ENCODE results near the gene FOXP3. TPM values are rescaled to one million over a fixed set of nuclear protein-coding genes. Genes with fewer than 3 reads are reported as not detected.

The FOXP3 gene
- total RNA-seq, 1 experiment from 2014 or later = 0.15 TPM

DNA sequence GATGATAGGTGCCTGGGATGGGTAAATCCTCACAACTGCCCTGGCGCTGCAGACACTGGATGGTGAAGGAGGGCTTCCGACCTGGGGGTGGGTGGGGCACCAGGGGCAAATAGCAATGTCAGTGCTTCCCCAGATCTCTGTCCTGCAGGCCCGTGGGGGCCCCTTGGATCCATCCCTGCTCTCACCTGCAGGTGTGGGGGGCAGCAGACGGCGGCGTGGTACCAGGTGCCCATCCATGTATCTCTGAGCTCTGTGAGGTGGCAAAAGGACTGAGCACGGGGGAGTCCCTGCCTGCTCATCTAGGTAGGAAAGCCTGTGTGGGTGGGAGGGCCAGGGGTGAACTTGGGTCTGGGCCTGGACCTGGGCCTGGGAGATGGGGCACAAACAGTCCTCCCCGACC lies 58.0 kb downstream of the FOXP3 start:
- no peaks in the 10 kb centered on the region for H3K79me2 ChIP-seq (ENCODE audit: insufficient read depth, low read length)
- H3K9me3 ChIP-seq (ENCODE audit: control insufficient read depth in 1 of 2, insufficient read depth in 1 of 2, low read depth in 1 of 2, low read length in 2 of 2) = no peaks in the 10 kb centered on the region
- ChIA-PET POLR2A (no interaction called here), CTCF (no interaction called here), RAD21 (ENCODE audit: low non-redundant PET in 1 of 2, low total read pairs in 2 of 2, uncharacterized antibody in 2 of 2, unreplicated experiment in 2 of 2) (no interaction called here)
- no peak overlapping the region for H3K27ac ChIP-seq (ENCODE audit: low read depth, low read length)
- no peak overlapping the region for H3K4me2 ChIP-seq (ENCODE audit: low read length)
- no peaks in the 10 kb centered on the region for H3K9me2 ChIP-seq (ENCODE audit: insufficient read depth)
- DNase-seq (ENCODE audit: low read depth, low spot score) (no peak), ATAC-seq (no peak)
- H4K20me1 ChIP-seq (ENCODE audit: insufficient read depth) = no peaks in the 10 kb centered on the region
- intact Hi-C loops (cut with micrococcal nuclease) = no loop called here
- H2AFZ ChIP-seq (ENCODE audit: low read depth, low read length, poor library complexity, severe bottlenecking) = no peak overlapping the region
- no peak overlapping the region for H3K9ac ChIP-seq (ENCODE audit: low read length)
- BruUV-seq (replicated peaks) = no TSS peak
- no peaks in the 10 kb centered on the region for H3K27me3 ChIP-seq (ENCODE audit: insufficient read depth, low read length)
- H3K4me3 ChIP-seq (replicated peaks in 1 of 2; ENCODE audit: low read depth in 1 of 2, low read length in 2 of 2) = no peak overlapping the region
- no peak for TF ChIP-seq ZNF274 (IDR thresholded peaks at IDR 0.05; ENCODE audit: low read depth, low read length)
- no peaks in the 10 kb centered on the region for H3K4me1 ChIP-seq (ENCODE audit: control insufficient read depth in 1 of 2, insufficient read depth in 2 of 2, low read length in 2 of 2)
- no peaks in the 10 kb centered on the region for H3K36me3 ChIP-seq (ENCODE audit: control insufficient read depth in 1 of 2, insufficient read depth in 2 of 2, low read length in 2 of 2)

DNA sequence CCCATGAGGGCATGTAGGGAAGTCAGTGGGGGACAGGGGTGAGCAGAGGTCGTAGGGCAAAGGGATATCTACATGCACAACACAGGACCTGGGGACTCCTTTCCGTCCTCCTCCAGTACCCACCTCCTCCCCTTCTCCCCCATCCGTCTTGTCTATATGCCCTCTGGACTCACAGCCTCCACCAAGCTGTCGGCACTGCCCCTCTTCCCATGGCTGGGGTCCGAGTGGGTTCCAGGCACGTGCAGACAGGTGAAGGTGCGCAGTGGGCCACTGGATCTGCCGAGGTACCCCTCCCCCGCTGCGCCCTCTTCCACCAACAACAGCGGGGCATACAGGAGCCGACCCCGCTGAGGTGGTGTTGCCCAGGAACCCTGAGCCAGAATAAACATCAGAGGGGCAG lies 59.1 kb downstream of the FOXP3 start:
- BruUV-seq (replicated peaks) = no TSS peak
- intact Hi-C loops (cut with micrococcal nuclease) = no loop called here
- H2AFZ ChIP-seq (ENCODE audit: low read depth, low read length, poor library complexity, severe bottlenecking) = no peak overlapping the region
- ATAC-seq = no peak
- H3K4me1 ChIP-seq (ENCODE audit: control insufficient read depth in 1 of 2, insufficient read depth in 2 of 2, low read length in 2 of 2) = peaks cover 1 to 3% of the 10 kb centered on the region in 2 experiments
- H3K36me3 ChIP-seq (ENCODE audit: control insufficient read depth in 1 of 2, insufficient read depth in 2 of 2, low read length in 2 of 2) = no peaks in the 10 kb centered on the region
- no peaks in the 10 kb centered on the region for H3K79me2 ChIP-seq (ENCODE audit: insufficient read depth, low read length)
- no peak overlapping the region for H3K9ac ChIP-seq (ENCODE audit: low read length)
- H3K4me2 ChIP-seq (ENCODE audit: low read length) = no peak overlapping the region
- TF ChIP-seq, protein P1, sequence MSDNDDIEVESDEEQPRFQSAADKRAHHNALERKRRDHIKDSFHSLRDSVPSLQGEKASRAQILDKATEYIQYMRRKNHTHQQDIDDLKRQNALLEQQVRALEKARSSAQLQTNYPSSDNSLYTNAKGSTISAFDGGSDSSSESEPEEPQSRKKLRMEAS (IDR thresholded peaks at IDR 0.05) = no peak
- TF ChIP-seq, protein P2, sequence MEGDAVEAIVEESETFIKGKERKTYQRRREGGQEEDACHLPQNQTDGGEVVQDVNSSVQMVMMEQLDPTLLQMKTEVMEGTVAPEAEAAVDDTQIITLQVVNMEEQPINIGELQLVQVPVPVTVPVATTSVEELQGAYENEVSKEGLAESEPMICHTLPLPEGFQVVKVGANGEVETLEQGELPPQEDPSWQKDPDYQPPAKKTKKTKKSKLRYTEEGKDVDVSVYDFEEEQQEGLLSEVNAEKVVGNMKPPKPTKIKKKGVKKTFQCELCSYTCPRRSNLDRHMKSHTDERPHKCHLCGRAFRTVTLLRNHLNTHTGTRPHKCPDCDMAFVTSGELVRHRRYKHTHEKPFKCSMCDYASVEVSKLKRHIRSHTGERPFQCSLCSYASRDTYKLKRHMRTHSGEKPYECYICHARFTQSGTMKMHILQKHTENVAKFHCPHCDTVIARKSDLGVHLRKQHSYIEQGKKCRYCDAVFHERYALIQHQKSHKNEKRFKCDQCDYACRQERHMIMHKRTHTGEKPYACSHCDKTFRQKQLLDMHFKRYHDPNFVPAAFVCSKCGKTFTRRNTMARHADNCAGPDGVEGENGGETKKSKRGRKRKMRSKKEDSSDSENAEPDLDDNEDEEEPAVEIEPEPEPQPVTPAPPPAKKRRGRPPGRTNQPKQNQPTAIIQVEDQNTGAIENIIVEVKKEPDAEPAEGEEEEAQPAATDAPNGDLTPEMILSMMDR (IDR thresholded peaks at IDR 0.05 in 2 of 3, conservative IDR thresholded peaks at IDR 0.05 in 1 of 3; ENCODE audit: borderline replicate concordance in 1 of 3, insufficient read depth in 1 of 3, low read depth in 2 of 3, low read length in 2 of 3) = no peak
- TF ChIP-seq EGR1 (IDR thresholded peaks at IDR 0.05; ENCODE audit: low read depth) (no peak), SP1 (IDR thresholded peaks at IDR 0.05; ENCODE audit: low read depth) (no peak), CEBPB (IDR thresholded peaks at IDR 0.05; ENCODE audit: low read depth) (no peak), ZNF274 (IDR thresholded peaks at IDR 0.05; ENCODE audit: low read depth, low read length) (no peak), EZH2phosphoT487 (IDR thresholded peaks at IDR 0.05; ENCODE audit: borderline replicate concordance) (no peak), SIN3A (IDR thresholded peaks at IDR 0.05; ENCODE audit: low read depth) (no peak), SRF (IDR thresholded peaks at IDR 0.05; ENCODE audit: low read depth) (no peak)
- TF ChIP-seq, protein P3, sequence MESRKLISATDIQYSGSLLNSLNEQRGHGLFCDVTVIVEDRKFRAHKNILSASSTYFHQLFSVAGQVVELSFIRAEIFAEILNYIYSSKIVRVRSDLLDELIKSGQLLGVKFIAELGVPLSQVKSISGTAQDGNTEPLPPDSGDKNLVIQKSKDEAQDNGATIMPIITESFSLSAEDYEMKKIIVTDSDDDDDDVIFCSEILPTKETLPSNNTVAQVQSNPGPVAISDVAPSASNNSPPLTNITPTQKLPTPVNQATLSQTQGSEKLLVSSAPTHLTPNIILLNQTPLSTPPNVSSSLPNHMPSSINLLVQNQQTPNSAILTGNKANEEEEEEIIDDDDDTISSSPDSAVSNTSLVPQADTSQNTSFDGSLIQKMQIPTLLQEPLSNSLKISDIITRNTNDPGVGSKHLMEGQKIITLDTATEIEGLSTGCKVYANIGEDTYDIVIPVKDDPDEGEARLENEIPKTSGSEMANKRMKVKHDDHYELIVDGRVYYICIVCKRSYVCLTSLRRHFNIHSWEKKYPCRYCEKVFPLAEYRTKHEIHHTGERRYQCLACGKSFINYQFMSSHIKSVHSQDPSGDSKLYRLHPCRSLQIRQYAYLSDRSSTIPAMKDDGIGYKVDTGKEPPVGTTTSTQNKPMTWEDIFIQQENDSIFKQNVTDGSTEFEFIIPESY (IDR thresholded peaks at IDR 0.05; ENCODE audit: extremely low read depth, insufficient replicate concordance, low read length) = no peak
- H3K27me3 ChIP-seq (ENCODE audit: insufficient read depth, low read length) = no peaks in the 10 kb centered on the region
- H3K9me3 ChIP-seq (ENCODE audit: control insufficient read depth in 1 of 2, insufficient read depth in 1 of 2, low read depth in 1 of 2, low read length in 2 of 2) = no peaks in the 10 kb centered on the region
- H3K9me2 ChIP-seq (ENCODE audit: insufficient read depth) = no peaks in the 10 kb centered on the region
- ChIA-PET RAD21 (ENCODE audit: low non-redundant PET in 1 of 2, low total read pairs in 2 of 2, uncharacterized antibody in 2 of 2, unreplicated experiment in 2 of 2) (no interaction called here), POLR2A (no interaction called here), CTCF (no interaction called here)
- no peak overlapping the region for H3K27ac ChIP-seq (ENCODE audit: low read depth, low read length)
- no peak overlapping the region for H3K4me3 ChIP-seq (replicated peaks in 1 of 2; ENCODE audit: low read depth in 1 of 2, low read length in 2 of 2)
- no peak for DNase-seq (ENCODE audit: low read depth, low spot score)
- no peaks in the 10 kb centered on the region for H4K20me1 ChIP-seq (ENCODE audit: insufficient read depth)

Data from HCT116 (cell line).